Thyroid gland (tissue), 4 donors: ENCODE data around the gene AHR.

Source experiments
- POLR2A ChIP-seq, 2 donors: fragments of 450-650 bp; IDR thresholded peaks; one replicate each; pipeline ENCODE4 v1.6.1; 2017; ENCODE audit warnings: antibody characterized with exemption in 2 of 2, mild to moderate bottlenecking in 2 of 2, moderate library complexity in 1 of 2
- TF ChIP-seq, protein P1 (sequence below), 6 experiments: fragments of 200-600 bp in 3 of 6; fragments of 450-650 bp in 3 of 6; sonication (generic) in 3 of 6; IDR thresholded peaks; one replicate each; pipeline ENCODE4 v1.5.1; 2016 to 2019; ENCODE audit warnings: antibody characterized with exemption in 6 of 6, mild to moderate bottlenecking in 2 of 6, inconsistent platforms in 1 of 6, moderate library complexity in 1 of 6

GRCh38 chr7:17307969-17308648 is 9.7 kb downstream of the AHR start:
- TF ChIP-seq POLR2A (IDR thresholded peaks at IDR 0.05) = no peak
- TF ChIP-seq, protein P1, sequence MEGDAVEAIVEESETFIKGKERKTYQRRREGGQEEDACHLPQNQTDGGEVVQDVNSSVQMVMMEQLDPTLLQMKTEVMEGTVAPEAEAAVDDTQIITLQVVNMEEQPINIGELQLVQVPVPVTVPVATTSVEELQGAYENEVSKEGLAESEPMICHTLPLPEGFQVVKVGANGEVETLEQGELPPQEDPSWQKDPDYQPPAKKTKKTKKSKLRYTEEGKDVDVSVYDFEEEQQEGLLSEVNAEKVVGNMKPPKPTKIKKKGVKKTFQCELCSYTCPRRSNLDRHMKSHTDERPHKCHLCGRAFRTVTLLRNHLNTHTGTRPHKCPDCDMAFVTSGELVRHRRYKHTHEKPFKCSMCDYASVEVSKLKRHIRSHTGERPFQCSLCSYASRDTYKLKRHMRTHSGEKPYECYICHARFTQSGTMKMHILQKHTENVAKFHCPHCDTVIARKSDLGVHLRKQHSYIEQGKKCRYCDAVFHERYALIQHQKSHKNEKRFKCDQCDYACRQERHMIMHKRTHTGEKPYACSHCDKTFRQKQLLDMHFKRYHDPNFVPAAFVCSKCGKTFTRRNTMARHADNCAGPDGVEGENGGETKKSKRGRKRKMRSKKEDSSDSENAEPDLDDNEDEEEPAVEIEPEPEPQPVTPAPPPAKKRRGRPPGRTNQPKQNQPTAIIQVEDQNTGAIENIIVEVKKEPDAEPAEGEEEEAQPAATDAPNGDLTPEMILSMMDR (IDR thresholded peaks at IDR 0.05) = no peak
